H1 (cell line): ENCODE results near the gene ADAMTS17. TPM values are rescaled to one million over a fixed set of nuclear protein-coding genes. Genes with fewer than 3 reads are reported as not detected.

ENCODE experiments used
- CTCF ChIA-PET: fragments of 300-600 bp; sonication (Branson Sonifier 250); formaldehyde crosslinking; loops from one replicate; lab custom pipeline; 2021; ENCODE audit not compliant: partially characterized antibody; lab: Charles Lee
- POLR2A ChIA-PET: fragments of 300-600 bp; sonication (Branson Sonifier 250); formaldehyde crosslinking; loops from one replicate; lab custom pipeline; 2021; ENCODE audit warnings: inconsistent platforms; ENCODE audit not compliant: partially characterized antibody; lab: Charles Lee
- DNase-seq, 2 experiments: peaks; one replicate each; pipeline versions ENCODE4 v3.0.0 to v3.0.0-alpha.2; 2010 to 2022; ENCODE audit warnings: low spot score in 2 of 2, low read depth in 1 of 2, mixed read lengths in 1 of 2
- FAIRE-seq: peaks from 2 replicates; lab custom pipeline; 2011; peaks lifted over from hg19 to GRCh38; lab: Jason Lieb, UNC
- H2AFZ ChIP-seq: 2 replicates; pipeline ENCODE4 v1.8.1; 2012; ENCODE audit warnings: low read length, inconsistent platforms
- H2AK5ac ChIP-seq: 2 replicates; pipeline ENCODE4 v1.6.1; 2013; ENCODE audit warnings: low read depth, low read length
- H2BK120ac ChIP-seq: replicated peaks from 2 replicates; pipeline ENCODE3; 2013; ENCODE audit warnings: low read depth, low read length, inconsistent platforms
- H2BK12ac ChIP-seq: 2 replicates; pipeline ENCODE4 v1.6.1; 2013; ENCODE audit warnings: low read depth, low read length
- H2BK15ac ChIP-seq: 2 replicates; pipeline ENCODE4 v1.6.1; 2013; ENCODE audit warnings: low read length
- H2BK20ac ChIP-seq: 2 replicates; pipeline ENCODE4 v1.6.1; 2013; ENCODE audit warnings: low read length
- H2BK5ac ChIP-seq: 2 replicates; pipeline ENCODE4 v1.6.1; 2013; ENCODE audit warnings: low read depth, low read length
- H3K14ac ChIP-seq: 2 replicates; pipeline ENCODE4 v1.6.1; 2013; ENCODE audit warnings: inconsistent platforms; ENCODE audit not compliant: insufficient read length
- H3K18ac ChIP-seq: 2 replicates; pipeline ENCODE4 v1.6.1; 2013; ENCODE audit warnings: low read length; ENCODE audit errors: extremely low read depth
- H3K23ac ChIP-seq: 2 replicates; pipeline ENCODE4 v1.6.1; 2013; ENCODE audit warnings: inconsistent platforms; ENCODE audit not compliant: insufficient read length
- H3K23me2 ChIP-seq: 2 replicates; pipeline ENCODE4 v1.6.1; 2013; ENCODE audit warnings: low read depth, low read length
- H3K27ac ChIP-seq: 2 replicates; pipeline ENCODE4 v1.6.1; 2011; ENCODE audit warnings: low read depth, low read length, inconsistent platforms
- H3K27me3 ChIP-seq, 4 experiments: replicated peaks in 1 of 4; 1 replicate in 1 of 4; 2 replicates in 3 of 4; pipeline versions ENCODE4 v1.6.1 to v1.8.1; 2011 to 2013; ENCODE audit warnings: low read length in 3 of 4, mild to moderate bottlenecking in 3 of 4, inconsistent platforms in 2 of 4, mixed read lengths in 2 of 4, moderate library complexity in 1 of 4; ENCODE audit not compliant: control insufficient read depth in 3 of 4, insufficient read depth in 3 of 4; ENCODE audit errors: extremely low read depth in 1 of 4
- H3K36me3 ChIP-seq, 4 experiments: 2 replicates each; pipeline versions ENCODE4 v1.6.1 to v1.8.1; 2011 to 2013; ENCODE audit warnings: mild to moderate bottlenecking in 4 of 4, low read length in 3 of 4, moderate library complexity in 2 of 4, control low read depth in 1 of 4, inconsistent platforms in 1 of 4; ENCODE audit not compliant: insufficient read depth in 4 of 4, control insufficient read depth in 2 of 4
- H3K4ac ChIP-seq: replicated peaks from 2 replicates; pipeline ENCODE3; 2013; ENCODE audit warnings: low read length, low read depth, mixed read lengths, inconsistent platforms; ENCODE audit not compliant: insufficient read length
- H3K4me1 ChIP-seq, 4 experiments: replicated peaks in 1 of 4; 1 replicate in 1 of 4; 2 replicates in 3 of 4; pipeline versions ENCODE4 v1.6.1 to v1.8.1; 2011 to 2013; ENCODE audit warnings: low read length in 3 of 4, inconsistent platforms in 2 of 4, mixed read lengths in 1 of 4; ENCODE audit not compliant: insufficient read depth in 4 of 4, control insufficient read depth in 3 of 4
- H3K4me2 ChIP-seq, 2 experiments: 2 replicates each; pipeline versions ENCODE4 v1.6.1 to v1.8.1; 2011 to 2013; ENCODE audit warnings: low read depth in 2 of 2, low read length in 2 of 2, control low read depth in 1 of 2, inconsistent platforms in 1 of 2, mild to moderate bottlenecking in 1 of 2; ENCODE audit not compliant: insufficient read depth in 1 of 2
- H3K4me3 ChIP-seq, 4 experiments: fragments of 200-600, 300-600 bp in 1 of 4; sonication (generic), shearing (Covaris generic), sonication (Bioruptor Twin) in 1 of 4; 2 replicates each; pipeline versions ENCODE4 v1.5.1 to v1.8.1; 2011 to 2016; ENCODE audit warnings: low read length in 4 of 4, low read depth in 3 of 4, control low read depth in 2 of 4, inconsistent platforms in 2 of 4, mild to moderate bottlenecking in 2 of 4, mixed read lengths in 1 of 4, moderate library complexity in 1 of 4; ENCODE audit not compliant: insufficient read depth in 2 of 4; ENCODE audit errors: extremely low read depth in 1 of 4
- H3K56ac ChIP-seq: replicated peaks from 2 replicates; pipeline ENCODE3; 2013; ENCODE audit warnings: low read depth, mild to moderate bottlenecking, mixed read lengths, low read length, inconsistent platforms; ENCODE audit not compliant: insufficient read length
- H3K79me1 ChIP-seq: 2 replicates; pipeline ENCODE4 v1.6.1; 2013; ENCODE audit warnings: low read depth, low read length, control low read depth
- H3K79me2 ChIP-seq, 2 experiments: 2 replicates each; pipeline versions ENCODE4 v1.6.1 to v1.8.1; 2012 to 2013; ENCODE audit warnings: low read length in 2 of 2, mild to moderate bottlenecking in 2 of 2, inconsistent platforms in 1 of 2; ENCODE audit not compliant: insufficient read depth in 2 of 2, control insufficient read depth in 1 of 2
- H3K9ac ChIP-seq, 4 experiments: replicated peaks in 1 of 4; 1 replicate in 1 of 4; 2 replicates in 3 of 4; pipeline versions ENCODE4 v1.6.1 to v1.8.1; 2011 to 2013; ENCODE audit warnings: low read depth in 3 of 4, low read length in 3 of 4, control low read depth in 2 of 4, mild to moderate bottlenecking in 2 of 4, moderate library complexity in 2 of 4, inconsistent platforms in 1 of 4; ENCODE audit errors: extremely low read depth in 1 of 4
- H3K9me3 ChIP-seq, 2 experiments: 2 replicates each; pipeline versions ENCODE4 v1.6.1 to v1.8.1; 2012 to 2013; ENCODE audit warnings: mild to moderate bottlenecking in 2 of 2, moderate library complexity in 2 of 2, control low read depth in 1 of 2, inconsistent platforms in 1 of 2, low read depth in 1 of 2, low read length in 1 of 2, mixed read lengths in 1 of 2; ENCODE audit not compliant: insufficient read depth in 2 of 2
- H4K20me1 ChIP-seq, 2 experiments: replicated peaks in 1 of 2; 2 replicates each; pipeline versions ENCODE3 to v1.8.1; 2011 to 2013; ENCODE audit warnings: inconsistent platforms in 2 of 2, low read length in 2 of 2, mild to moderate bottlenecking in 1 of 2; ENCODE audit not compliant: insufficient read depth in 2 of 2, control insufficient read depth in 1 of 2
- H4K5ac ChIP-seq: 2 replicates; pipeline ENCODE4 v1.6.1; 2013; ENCODE audit warnings: low read length, low read depth, mixed read lengths, inconsistent platforms; ENCODE audit not compliant: insufficient read length
- H4K8ac ChIP-seq: 2 replicates; pipeline ENCODE4 v1.8.0; 2013; ENCODE audit warnings: mild to moderate bottlenecking, moderate library complexity, low read length, inconsistent platforms; ENCODE audit not compliant: insufficient read depth; ENCODE audit errors: extremely low read depth
- H4K91ac ChIP-seq: replicated peaks from 2 replicates; pipeline ENCODE3; 2013; ENCODE audit warnings: low read length, mixed read lengths, inconsistent platforms; ENCODE audit not compliant: insufficient read length
- ATF3 ChIP-seq: IDR thresholded peaks from 2 replicates; pipeline ENCODE4 v1.6.1; 2011; ENCODE audit warnings: low read depth, mild to moderate bottlenecking, low read length; ENCODE audit not compliant: insufficient read depth
- CBX8 ChIP-seq: fragments of 300-800, 300-1000 bp; sonication (generic); IDR thresholded peaks from 2 replicates; pipeline ENCODE4 v1.7.1; 2016; ENCODE audit warnings: low read depth, low read length, borderline replicate concordance
- CHD1 ChIP-seq: IDR thresholded peaks from 2 replicates; pipeline ENCODE4 v1.6.1; 2012; ENCODE audit warnings: low read depth, low read length, improper control_type of control experiment
- CREB1 ChIP-seq: IDR thresholded peaks from 2 replicates; pipeline ENCODE4 v1.6.1; 2012; ENCODE audit warnings: inconsistent platforms
- KDM1A ChIP-seq: fragments of 200-600, 300-600 bp; sonication (generic); IDR thresholded peaks from 2 replicates; pipeline ENCODE4 v1.7.1; 2016; ENCODE audit warnings: mild to moderate bottlenecking, low read length, borderline replicate concordance
- KDM5A ChIP-seq: fragments of 200-600 bp; IDR thresholded peaks from 2 replicates; pipeline ENCODE4 v1.7.1; 2012; ENCODE audit warnings: mild to moderate bottlenecking, low read length, inconsistent platforms, mixed read lengths
- POLR2A ChIP-seq, 2 experiments: IDR thresholded peaks; 1 replicate in 1 of 2; 2 replicates in 1 of 2; pipeline ENCODE4 v1.6.1; 2011; ENCODE audit warnings: low read depth in 2 of 2, low read length in 2 of 2, mild to moderate bottlenecking in 2 of 2; ENCODE audit errors: control extremely low read depth in 1 of 2
- SIX5 ChIP-seq: IDR thresholded peaks from 2 replicates; pipeline ENCODE4 v1.6.1; 2011; ENCODE audit warnings: mild to moderate bottlenecking, low read depth, low read length
- SP1 ChIP-seq: IDR thresholded peaks from 2 replicates; pipeline ENCODE4 v1.6.1; 2011; ENCODE audit warnings: low read depth, low read length
- USF2 ChIP-seq: IDR thresholded peaks from 2 replicates; pipeline ENCODE4 v1.6.1; 2011; ENCODE audit warnings: low read length, improper control_type of control experiment
- WGBS, 2 experiments: shearing (Covaris generic) in 1 of 2; methylation state at CpG; one replicate each; pipeline versions ENCODE4 v1.1.6 to v1.1.7; 2013 to 2015; ENCODE audit warnings: low lambda C conversion rate in 2 of 2, mixed read lengths in 2 of 2, inconsistent platforms in 1 of 2, low coverage in 1 of 2, missing lambda C conversion rate in 1 of 2; ENCODE audit not compliant: insufficient replicate concordance in 2 of 2, insufficient coverage in 1 of 2, insufficient read length in 1 of 2; ENCODE audit errors: extremely low coverage in 1 of 2, missing lambda C conversion rate in 1 of 2; 5-methylcytosine and 5-hydroxymethylcytosine counted together
- polyA plus RNA-seq, 7 experiments: library from polyadenylated mRNA; depleted of rRNA in 3 of 7; stranded (reverse) in 5 of 7; unstranded in 2 of 7; fragments of >200 nt in 5 of 7; fragments of 200-250 nt in 2 of 7; gene quantifications; 1 replicate in 5 of 7; 2 replicates in 1 of 7; 4 replicates in 1 of 7; pipeline versions ENCODE4 v1.2.1 to v1.2.3, GENCODE V29; 2011 to 2013; ENCODE audit warnings: missing spikeins in 2 of 7, mixed read lengths in 2 of 7
- total RNA-seq: library from RNA; stranded (reverse); fragmentation: NEBNext Ultra II Directional; extraction: Animal tissue kit (Norgen Biotek cat#: 25700); gene quantifications from 2 replicates; pipeline ENCODE4 v1.2.1, GENCODE V29; 2021

The ADAMTS17 gene
- total and polyA plus RNA-seq, 2 of the 8 experiments (the other 6 are each of a cell fraction or from before 2014, with no cell fraction given): 0.51 to 1.7 TPM

GRCh38 chr15:100172356-100173024 lies 169.3 kb downstream of the ADAMTS17 start:
- Histone ChIP-seq H4K5ac (no peak overlapping the region), H3K4me2 (no peak overlapping the region), H2BK120ac (no peak overlapping the region), H3K27me3 (no peaks in the 10 kb centered on the region), H2BK12ac (no peak overlapping the region), H2AFZ (no peak overlapping the region), H3K79me2 (no peaks in the 10 kb centered on the region), H3K79me1 (no peaks in the 10 kb centered on the region), H3K18ac (no peak overlapping the region), H3K9ac (no peak overlapping the region), H2AK5ac (no peak overlapping the region), H3K14ac (no peak overlapping the region), H2BK15ac (no peak overlapping the region), H4K91ac (no peak overlapping the region), H3K56ac (no peak overlapping the region), H2BK5ac (no peak overlapping the region), H4K20me1 (no peaks in the 10 kb centered on the region), H2BK20ac (no peak overlapping the region), H3K23ac (no peak overlapping the region), H3K4me1 (no peaks in the 10 kb centered on the region), H3K36me3 (no peaks in the 10 kb centered on the region), H3K27ac (no peak overlapping the region), H4K8ac (no peak overlapping the region), H3K23me2 (no peaks in the 10 kb centered on the region), H3K4ac (no peak overlapping the region), H3K4me3 (no peak overlapping the region), H3K9me3 (no peaks in the 10 kb centered on the region)
- ChIA-PET CTCF (interaction anchor here (1.4 kb wide), 1 partner anchor 8 kb away, joined by 4 read pairs; no protein-coding TSS in a partner anchor), POLR2A (no interaction called here)
- 85% methylated on average over 7 of the region's 7 CpGs; no CpG with 5 or more reads in 1 of the 2 experiments for WGBS, 2 experiments
- TF ChIP-seq CHD1: no peak
- TF ChIP-seq ATF3: no peak
- TF ChIP-seq CBX8: no peak
- no peak for TF ChIP-seq POLR2A (IDR thresholded peaks at IDR 0.05; ENCODE audit: control extremely low read depth in 1 of 2, low read depth in 2 of 2, low read length in 2 of 2)
- TF ChIP-seq USF2: no peak
- TF ChIP-seq KDM5A: no peak
- no peak for TF ChIP-seq KDM1A
- TF ChIP-seq CREB1: no peak
- no peak for TF ChIP-seq SIX5
- no peak for TF ChIP-seq SP1
- DNase-seq (no peak), FAIRE-seq (no peak)
